Measurements from ENCODE around the gene CDHR1. TPM values are rescaled to one million over a fixed set of nuclear protein-coding genes. Genes with fewer than 3 reads are reported as not detected.

Gene CDHR1
- total and polyA plus RNA-seq, 2 of the 8 experiments (the other 6 are each of a cell fraction or from before 2014, with no cell fraction given) = 3.9 to 10.5 TPM

GRCh38 chr10:84244651-84245270 lies 50.4 kb downstream of the CDHR1 start, which contains the start of gene RGR (continued):
- TF ChIP-seq, protein P1, sequence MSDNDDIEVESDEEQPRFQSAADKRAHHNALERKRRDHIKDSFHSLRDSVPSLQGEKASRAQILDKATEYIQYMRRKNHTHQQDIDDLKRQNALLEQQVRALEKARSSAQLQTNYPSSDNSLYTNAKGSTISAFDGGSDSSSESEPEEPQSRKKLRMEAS (IDR thresholded peaks at IDR 0.05) = no peak

Measured in H1 (cell line).